Activated CD8-positive, alpha-beta memory T cell treated with anti-CD3 and anti-CD28 coated beads, Interleukin-2, amount 50 U/mL, for 1 hour (primary cell): Measurements from ENCODE around the gene HOXA2.

ENCODE experiments used
- DNase-seq: peaks from one replicate; pipeline ENCODE4 v3.0.0-alpha.2; 2020; ENCODE audit errors: extremely low read depth

Gene HOXA2

DNA sequence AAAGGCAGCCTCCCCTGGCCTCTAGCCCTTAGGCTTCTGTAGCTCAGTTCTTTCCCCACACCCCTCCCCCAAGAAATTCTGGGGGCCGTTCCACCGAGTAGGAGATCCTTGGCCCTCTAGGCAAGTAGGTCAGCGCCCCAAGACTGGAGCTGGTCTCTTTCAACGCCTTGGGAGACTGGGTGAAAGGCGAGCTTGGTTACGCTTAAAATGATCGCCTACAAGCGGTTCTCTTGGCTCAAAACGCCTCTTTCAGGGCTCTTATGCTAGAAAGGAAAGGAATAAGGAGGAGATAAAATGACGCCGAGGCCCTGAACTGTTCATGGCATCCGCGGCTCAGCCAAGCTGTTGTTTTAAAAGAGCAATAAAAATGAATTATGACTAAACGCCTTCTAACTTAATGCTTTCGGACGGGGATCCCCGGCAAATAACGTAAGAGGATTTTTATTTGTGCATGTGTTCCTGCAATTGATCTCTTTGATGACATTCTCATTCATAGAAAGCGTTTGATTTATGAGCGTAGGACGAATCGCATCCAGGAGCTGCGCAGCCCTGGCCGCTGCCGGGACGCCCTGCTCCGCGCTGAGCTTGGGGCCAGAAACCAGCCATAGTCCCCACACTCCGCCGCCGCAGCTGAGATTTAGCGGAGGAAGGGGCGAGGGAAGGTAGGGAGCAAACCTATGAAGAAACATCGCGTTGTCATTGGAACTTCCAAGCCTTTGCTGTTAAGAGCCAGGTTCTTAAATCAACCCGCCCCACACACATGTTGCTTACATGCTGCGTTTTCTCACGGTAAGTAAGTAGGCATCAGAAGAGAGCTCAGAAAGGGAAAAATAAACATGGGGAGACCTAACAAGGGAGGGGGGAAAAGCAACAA, 3.7 kb downstream of the HOXA2 start:
- no peak for DNase-seq

- no peak for DNase-seq
Measured at GRCh38 chr7:27097686-27098577, 4.6 kb downstream of the HOXA2 start.

- DNase-seq = no peak
Measured at GRCh38 chr7:27096768-27097514, 5.5 kb downstream of the HOXA2 start.

- DNase-seq = peak; percentile 40
Measured at GRCh38 chr7:27095897-27096767, 6.4 kb downstream of the HOXA2 start, which contains the start of gene HOXA1. TSS of gene HOXA1 (minus strand) at chr7:27096000. CDS start at chr7:27095912, 88 bp downstream.

GRCh38 chr7:27095050-27095896, 7.2 kb downstream of the HOXA2 start:
- no peak for DNase-seq

- no peak for DNase-seq
Measured at GRCh38 chr7:27094304-27095049, 8.0 kb downstream of the HOXA2 start.

DNA sequence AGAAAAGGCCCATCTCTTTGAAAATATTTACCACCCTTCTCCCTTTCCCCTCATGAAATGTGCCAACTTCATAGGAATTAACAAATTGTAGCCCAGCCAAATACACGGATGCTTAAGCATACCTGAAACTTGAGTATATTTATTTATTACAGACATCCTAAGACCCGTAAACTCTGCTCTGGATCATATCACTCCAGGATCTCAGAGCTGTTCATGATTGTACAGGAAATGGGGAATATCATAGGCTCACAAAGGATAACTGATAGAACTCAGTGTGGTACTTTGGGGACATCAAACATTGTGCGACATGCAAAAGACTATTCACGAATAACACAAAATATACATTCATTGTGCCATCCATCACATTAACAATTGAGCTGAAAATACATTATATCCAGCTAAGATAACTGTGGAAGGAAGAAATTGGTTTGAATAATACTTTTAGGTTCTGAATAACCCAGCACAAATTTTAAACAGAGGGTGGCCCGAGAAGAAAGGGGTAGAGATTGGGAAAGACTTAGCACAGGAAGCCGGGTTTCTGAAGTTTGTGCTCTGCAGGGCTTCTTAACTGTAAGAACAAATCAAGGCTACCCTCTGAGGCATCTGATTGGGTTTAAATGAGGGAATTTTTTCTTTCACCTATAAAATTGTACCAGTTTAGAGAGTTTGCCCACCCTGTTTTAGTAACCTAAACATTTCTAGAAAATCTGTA, 9.1 kb downstream of the HOXA2 start:
- DNase-seq = no peak

DNA sequence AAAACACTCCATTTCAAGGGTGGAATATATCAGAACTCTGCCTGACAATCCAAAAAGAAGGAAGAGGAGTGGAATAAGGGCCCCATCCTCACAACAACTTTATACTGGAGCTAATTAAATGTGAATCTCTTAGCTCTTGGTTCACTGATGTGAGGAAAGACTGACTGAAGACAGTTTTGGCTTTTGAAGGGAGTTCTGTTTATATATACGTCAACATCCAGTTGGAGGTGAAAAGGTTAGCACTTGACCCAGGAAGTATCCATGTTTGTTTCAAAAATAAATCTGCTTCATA, 9.7 kb downstream of the HOXA2 start:
- no peak for DNase-seq

GRCh38 chr7:27091941-27092818, 10.3 kb downstream of the HOXA2 start:
- DNase-seq = no peak

DNA sequence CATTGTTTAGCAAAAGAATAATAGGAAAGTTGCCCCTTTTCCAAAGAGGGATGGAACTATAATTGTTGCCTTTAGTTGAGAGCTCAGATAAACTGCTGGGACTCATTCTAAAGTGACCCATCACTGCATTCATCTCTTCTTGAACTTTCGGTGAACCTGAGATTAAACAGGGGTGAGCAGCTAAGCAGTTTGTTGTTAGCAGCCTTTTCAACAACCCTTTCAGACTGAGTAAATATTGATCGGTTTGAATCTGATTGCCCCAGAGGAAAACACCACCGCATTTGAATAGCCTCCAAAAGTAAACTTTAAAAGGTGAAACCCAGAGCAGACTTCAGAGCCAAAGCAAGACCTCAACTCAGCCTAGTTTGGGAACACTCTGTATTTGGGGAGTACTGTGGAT, 11.4 kb downstream of the HOXA2 start:
- no peak for DNase-seq

DNA sequence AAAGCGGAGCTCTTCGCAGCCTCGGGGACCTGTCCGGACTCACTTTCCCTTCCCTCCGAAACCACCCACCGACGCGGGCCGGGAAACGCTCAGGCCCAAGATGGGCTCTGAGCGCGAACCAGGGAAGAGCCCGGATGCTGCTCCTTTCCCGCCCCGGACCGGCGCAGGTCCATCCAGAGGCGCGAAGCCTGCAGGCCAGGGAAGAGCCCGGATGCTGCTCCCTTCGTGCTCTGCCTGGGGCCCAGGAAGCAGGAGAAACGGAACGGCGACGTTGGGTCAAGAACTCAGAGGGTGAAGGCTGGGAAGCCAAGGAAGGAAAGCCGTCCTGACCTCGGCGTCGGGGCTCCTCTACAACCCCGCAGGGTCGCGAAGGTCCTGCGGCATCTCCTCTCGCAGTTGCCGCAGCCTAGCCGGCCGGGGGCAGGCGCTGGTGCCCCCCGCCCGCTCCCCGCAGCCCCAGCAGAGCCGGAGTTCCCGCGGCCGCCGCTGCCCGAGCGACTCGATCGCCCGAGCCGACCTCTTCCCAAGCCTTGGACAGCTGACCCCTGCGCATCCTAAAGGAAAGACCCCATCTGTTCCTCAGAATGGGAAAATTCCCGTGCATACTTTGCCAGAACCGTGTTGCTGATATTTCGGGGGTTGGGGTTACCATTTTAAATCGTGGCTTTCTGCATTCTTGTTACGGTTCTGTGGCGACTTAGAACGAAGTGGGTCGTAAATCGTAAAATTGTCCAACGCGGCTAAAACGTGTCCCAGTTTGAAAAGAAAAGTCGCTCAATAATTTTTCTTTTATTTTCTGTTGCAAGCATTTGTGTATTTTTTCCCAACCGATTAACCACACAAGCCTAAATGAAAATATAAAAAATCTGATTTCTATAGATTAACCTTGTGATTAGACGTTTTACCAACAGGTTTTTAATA, 14.2 kb downstream of the HOXA2 start:
- no peak for DNase-seq

DNA sequence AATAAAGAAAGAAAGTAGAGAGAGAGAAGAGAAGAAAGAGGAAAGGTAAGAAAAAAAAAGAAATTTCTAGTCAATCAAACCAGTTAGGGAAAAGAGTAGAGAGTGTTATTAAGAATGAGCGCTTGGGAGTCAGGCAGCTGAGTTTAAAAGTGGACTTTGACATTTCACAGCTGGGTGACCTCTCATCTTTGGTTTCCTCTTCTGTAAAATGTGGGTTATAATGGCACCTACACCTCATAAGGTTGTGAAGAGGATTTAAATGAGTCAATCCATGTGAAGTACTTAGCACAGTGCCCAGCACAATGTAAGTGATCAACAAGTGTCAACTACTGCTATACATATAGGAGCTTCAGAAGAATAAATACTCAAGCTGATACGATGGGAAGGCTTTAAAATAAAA, 18.8 kb downstream of the HOXA2 start:
- DNase-seq = no peak

GRCh38 chr7:27082171-27082570, 20.3 kb downstream of the HOXA2 start:
- no peak for DNase-seq

DNA sequence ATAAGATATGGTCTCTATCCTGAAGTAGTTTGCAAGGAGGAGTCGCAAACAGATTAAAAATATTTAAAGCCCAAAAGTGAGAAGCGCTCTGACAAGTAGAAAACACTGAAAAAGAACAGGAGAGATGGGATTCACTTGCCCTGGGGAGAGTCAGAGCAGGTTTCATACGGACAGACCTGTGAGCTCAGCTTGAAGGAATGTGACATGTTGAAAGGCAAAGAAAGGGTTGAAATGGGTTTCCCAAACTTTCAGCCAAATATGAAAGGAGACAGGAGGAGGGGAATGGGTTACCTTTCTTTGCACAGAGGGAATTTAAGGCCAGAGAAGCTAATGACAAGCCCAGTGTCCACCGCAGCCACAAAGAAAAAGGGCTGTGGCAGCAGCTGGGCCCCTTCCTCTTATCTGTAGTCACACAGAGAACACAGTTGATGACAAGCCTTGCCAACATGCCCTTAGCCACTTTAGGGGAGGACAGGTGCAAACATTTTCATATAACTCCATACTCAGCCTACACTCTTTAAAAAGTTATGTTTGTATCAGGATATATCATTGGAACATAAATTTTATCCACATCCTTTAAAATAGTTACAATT, 21.5 kb downstream of the HOXA2 start:
- no peak for DNase-seq

DNA sequence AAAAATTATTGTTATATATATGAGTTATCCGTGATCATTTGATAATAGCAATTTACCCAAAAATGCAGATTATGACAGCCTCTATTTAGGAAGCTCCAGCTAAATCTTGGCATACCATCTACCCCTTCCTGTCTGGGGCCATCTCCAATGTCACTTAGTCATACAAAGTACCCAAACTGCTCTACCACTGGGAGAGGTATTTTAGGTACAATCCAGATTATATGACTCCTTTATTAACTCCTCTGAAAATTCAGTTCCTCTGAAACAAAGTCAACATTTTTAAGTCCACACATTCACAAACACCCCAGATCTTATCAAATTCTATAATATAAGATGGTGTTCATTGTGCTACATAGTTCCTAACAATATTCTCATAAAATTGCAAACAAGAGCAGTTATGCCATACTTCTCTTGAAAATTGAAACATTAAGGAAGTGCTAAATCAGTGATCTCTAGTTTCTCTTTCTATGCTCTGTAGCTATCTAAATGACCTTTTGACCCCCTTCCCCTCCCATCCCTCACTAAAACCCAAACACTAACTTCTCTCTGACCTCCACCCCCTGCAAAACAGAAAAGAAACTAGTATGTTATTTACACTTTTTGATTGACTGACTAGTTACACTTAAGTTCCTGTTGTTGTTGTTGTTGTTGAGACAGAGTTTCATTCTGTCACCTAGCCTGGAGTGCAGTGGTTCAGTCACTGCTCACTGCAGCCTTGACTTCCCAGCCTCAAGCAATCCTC, 23.1 kb downstream of the HOXA2 start:
- no peak for DNase-seq
